Measurements from ENCODE around the gene JCAD. TPM values are rescaled to one million over a fixed set of nuclear protein-coding genes. Genes with fewer than 3 reads are reported as not detected.

Gene JCAD
- total RNA-seq, 1 experiment from 2014 or later, result 0.54 TPM

DNA sequence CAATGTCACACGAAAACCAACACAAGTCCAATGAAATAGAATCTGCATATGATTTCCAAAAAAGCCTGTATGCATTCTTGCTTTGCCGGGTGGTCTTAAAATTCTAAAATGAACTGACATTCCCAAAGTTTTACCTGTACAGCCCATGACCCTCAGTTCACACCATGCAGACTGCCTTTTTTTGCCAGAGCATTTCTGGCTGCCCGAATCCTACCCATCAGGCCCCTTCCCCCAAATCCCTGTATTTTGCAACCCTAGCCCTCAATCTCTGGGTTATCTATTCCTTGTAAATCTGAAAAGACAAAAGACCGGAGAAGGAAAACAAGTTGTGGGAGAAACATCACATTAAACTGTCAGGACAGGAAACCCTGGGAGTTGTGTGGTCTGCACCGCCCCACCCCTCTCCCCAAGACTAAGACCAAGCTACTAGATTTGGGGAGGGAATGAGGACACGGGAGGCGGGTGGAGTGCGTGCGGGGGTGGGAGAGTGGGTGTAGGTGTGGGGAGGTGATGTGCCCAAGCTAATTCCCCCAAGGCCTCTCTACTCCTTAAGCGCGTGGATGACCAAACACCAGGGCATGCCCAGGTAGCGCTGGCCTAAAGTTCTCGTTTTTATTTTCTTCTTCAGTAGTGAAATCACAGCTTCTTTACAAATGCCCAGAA, 1.4 kb downstream of the JCAD start:
- Mint-ChIP-seq H3K27me3 (ENCODE audit: unreplicated experiment) (peaks cover 39% of the 10 kb centered on the region), H3K9me3 (ENCODE audit: low read depth, unreplicated experiment) (no peaks in the 10 kb centered on the region), H3K36me3 (ENCODE audit: insufficient read depth, unreplicated experiment) (peaks cover 9% of the 10 kb centered on the region), H3K27ac (ENCODE audit: unreplicated experiment) (no peak overlapping the region), H3K4me1 (ENCODE audit: low read depth, unreplicated experiment) (peaks cover 21% of the 10 kb centered on the region), H3K4me3 (ENCODE audit: low read depth, unreplicated experiment) (peak overlapping the region; percentile 71)
- BruUV-seq (replicated peaks), result no TSS peak
- intact Hi-C loops (cut with micrococcal nuclease; ENCODE audit: unreplicated experiment), result no loop called here
- DNase-seq, result no peak
- TF ChIP-seq, protein P1, sequence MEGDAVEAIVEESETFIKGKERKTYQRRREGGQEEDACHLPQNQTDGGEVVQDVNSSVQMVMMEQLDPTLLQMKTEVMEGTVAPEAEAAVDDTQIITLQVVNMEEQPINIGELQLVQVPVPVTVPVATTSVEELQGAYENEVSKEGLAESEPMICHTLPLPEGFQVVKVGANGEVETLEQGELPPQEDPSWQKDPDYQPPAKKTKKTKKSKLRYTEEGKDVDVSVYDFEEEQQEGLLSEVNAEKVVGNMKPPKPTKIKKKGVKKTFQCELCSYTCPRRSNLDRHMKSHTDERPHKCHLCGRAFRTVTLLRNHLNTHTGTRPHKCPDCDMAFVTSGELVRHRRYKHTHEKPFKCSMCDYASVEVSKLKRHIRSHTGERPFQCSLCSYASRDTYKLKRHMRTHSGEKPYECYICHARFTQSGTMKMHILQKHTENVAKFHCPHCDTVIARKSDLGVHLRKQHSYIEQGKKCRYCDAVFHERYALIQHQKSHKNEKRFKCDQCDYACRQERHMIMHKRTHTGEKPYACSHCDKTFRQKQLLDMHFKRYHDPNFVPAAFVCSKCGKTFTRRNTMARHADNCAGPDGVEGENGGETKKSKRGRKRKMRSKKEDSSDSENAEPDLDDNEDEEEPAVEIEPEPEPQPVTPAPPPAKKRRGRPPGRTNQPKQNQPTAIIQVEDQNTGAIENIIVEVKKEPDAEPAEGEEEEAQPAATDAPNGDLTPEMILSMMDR (IDR thresholded peaks at IDR 0.05; ENCODE audit: unreplicated experiment), result no peak
- CTCF ChIA-PET, result no interaction called here

DNA sequence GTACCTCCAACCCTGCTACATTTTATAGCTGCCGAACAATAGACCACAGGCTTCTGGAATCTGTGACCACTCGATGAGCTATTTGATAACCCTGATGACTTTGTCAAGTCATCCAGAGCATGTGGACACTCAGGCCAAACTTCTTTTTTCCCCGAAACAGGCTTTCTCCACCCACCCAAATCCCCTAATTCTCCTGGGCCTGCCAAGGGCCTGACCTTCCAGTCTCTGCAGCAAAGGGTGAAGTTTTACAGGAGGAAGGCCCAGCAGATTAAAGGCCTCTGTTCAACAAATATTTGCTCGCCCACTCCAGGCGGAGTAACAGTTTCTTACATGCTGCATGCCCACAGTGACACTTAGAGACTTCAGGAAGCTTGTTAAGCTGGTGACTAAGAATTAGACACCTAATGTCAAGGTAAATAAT, 2.0 kb downstream of the JCAD start:
- no peaks in the 10 kb centered on the region for H3K9me3 Mint-ChIP-seq (ENCODE audit: low read depth, unreplicated experiment)
- H3K27ac Mint-ChIP-seq (ENCODE audit: unreplicated experiment), result no peak overlapping the region
- TF ChIP-seq, protein P1 (IDR thresholded peaks at IDR 0.05; ENCODE audit: unreplicated experiment), result no peak
- no peak for DNase-seq
- H3K4me3 Mint-ChIP-seq (ENCODE audit: low read depth, unreplicated experiment), result no peak overlapping the region
- CTCF ChIA-PET, result no interaction called here
- H3K4me1 Mint-ChIP-seq (ENCODE audit: low read depth, unreplicated experiment), result peaks cover 21% of the 10 kb centered on the region
- intact Hi-C loops (cut with micrococcal nuclease; ENCODE audit: unreplicated experiment), result no loop called here
- BruUV-seq (replicated peaks), result no TSS peak
- H3K27me3 Mint-ChIP-seq (ENCODE audit: unreplicated experiment), result peaks cover 33% of the 10 kb centered on the region
- H3K36me3 Mint-ChIP-seq (ENCODE audit: insufficient read depth, unreplicated experiment), result peaks cover 9% of the 10 kb centered on the region

DNA sequence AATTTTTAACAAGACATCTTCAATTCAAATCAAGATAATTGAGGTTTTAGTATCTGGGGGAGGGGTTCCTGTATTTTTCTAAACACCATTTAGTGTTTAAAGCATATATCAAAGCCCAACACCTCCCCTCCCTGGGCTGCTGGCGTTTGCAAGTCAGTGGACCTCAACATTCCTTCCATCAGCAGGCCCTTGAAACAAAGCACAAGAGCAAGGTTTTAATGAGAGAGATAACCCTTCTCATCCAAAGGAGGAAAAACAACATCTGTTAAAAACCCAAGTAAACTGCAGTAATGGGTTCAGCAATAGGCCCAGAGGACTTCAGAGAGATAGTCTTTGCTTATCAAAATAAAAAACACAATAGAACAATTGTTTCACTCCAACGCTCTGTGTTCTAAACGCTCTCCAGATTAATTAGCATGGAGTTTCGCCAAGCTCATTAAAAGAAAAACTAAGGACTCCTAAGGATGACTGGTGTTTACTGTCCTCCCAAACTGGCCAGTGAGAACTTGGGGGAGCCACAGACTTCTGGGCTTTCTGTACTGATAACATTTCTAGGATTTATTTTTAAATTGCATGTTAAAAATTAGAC, 2.5 kb downstream of the JCAD start:
- intact Hi-C loops (cut with micrococcal nuclease; ENCODE audit: unreplicated experiment), result no loop called here
- H3K27ac Mint-ChIP-seq (ENCODE audit: unreplicated experiment), result no peak overlapping the region
- TF ChIP-seq, protein P1 (IDR thresholded peaks at IDR 0.05; ENCODE audit: unreplicated experiment), result no peak
- peaks cover 21% of the 10 kb centered on the region for H3K4me1 Mint-ChIP-seq (ENCODE audit: low read depth, unreplicated experiment)
- H3K27me3 Mint-ChIP-seq (ENCODE audit: unreplicated experiment), result peaks cover 27% of the 10 kb centered on the region
- no peak for DNase-seq
- BruUV-seq (replicated peaks), result no TSS peak
- peaks cover 9% of the 10 kb centered on the region for H3K36me3 Mint-ChIP-seq (ENCODE audit: insufficient read depth, unreplicated experiment)
- CTCF ChIA-PET, result no interaction called here
- H3K4me3 Mint-ChIP-seq (ENCODE audit: low read depth, unreplicated experiment), result no peak overlapping the region
- H3K9me3 Mint-ChIP-seq (ENCODE audit: low read depth, unreplicated experiment), result no peaks in the 10 kb centered on the region

DNA sequence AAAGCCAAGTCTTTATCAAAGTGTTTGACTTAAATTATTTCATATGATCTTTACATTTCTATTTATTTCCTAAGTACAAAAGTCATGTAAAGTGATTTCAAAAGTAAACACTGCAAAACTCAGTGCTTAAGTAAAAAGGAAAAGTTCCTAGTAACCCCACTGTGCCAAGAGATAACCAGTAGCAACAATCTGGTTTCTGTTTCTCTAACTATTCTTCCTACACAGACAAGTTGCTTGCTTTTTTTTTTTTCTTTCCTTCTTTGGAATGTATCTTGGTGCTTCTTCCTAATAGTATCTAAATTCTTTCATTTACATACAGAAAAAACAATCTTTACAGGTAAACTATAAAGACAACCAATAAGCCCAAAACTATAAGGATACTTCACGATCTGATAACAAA, 3.1 kb downstream of the JCAD start:
- DNase-seq, result no peak
- TF ChIP-seq, protein P1 (IDR thresholded peaks at IDR 0.05; ENCODE audit: unreplicated experiment), result no peak
- Mint-ChIP-seq H3K27me3 (ENCODE audit: unreplicated experiment) (peaks cover 21% of the 10 kb centered on the region), H3K9me3 (ENCODE audit: low read depth, unreplicated experiment) (no peaks in the 10 kb centered on the region), H3K4me1 (ENCODE audit: low read depth, unreplicated experiment) (peaks cover 21% of the 10 kb centered on the region), H3K4me3 (ENCODE audit: low read depth, unreplicated experiment) (no peak overlapping the region), H3K36me3 (ENCODE audit: insufficient read depth, unreplicated experiment) (peaks cover 9% of the 10 kb centered on the region), H3K27ac (ENCODE audit: unreplicated experiment) (no peak overlapping the region)
- intact Hi-C loops (cut with micrococcal nuclease; ENCODE audit: unreplicated experiment), result no loop called here
- BruUV-seq (replicated peaks), result no TSS peak
- CTCF ChIA-PET, result no interaction called here

Measured in Calu3 (cell line).